ENCODE results near the gene COLEC11. TPM values are rescaled to one million over a fixed set of nuclear protein-coding genes. Genes with fewer than 3 reads are reported as not detected.

The COLEC11 gene
- total and polyA plus RNA-seq, 9 of the 15 experiments (the other 6 are each of a cell fraction or from before 2014, with no cell fraction given): 0.32 to 4.3 (median 1.8) TPM

DNA sequence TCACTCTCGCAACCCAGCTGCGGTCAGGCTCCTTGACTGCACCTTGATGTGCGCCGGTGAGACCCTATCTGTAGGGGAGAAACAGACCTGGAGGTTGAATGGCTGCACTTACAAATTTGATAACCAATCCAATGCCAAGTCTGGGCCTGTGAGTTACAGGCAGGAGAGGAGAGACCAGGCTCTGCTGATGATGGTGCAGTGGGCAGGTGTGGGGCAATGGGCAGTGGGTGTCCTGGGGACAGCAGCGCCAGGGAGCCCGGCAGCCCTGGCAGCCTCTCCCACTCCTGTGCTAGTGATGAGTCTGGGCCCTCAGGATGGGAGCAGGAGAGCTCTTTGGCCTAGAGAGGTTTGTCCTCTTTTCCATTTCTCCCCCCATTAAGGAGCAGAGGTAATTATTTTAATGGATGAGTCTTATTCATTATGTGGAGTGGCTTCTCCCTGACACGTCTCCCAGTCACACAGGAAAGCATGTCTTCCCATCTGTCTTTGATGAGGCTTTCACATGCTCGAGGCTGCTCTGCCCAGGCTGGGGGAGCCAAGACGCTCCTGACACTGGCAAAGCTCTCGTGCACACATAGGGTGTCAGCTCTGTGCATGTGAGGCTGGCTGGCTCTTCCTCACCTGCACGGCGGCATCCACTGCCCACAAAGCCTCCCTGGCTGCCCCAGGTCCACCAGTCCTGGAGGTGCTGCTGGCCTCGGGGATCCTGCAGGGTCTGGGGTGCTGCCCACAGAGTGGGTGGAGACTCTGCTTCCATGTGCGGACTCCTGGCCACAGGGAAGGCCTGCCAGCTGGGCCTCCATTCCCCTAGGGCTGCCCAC is 53.1 kb downstream of the COLEC11 start (continued):
- TF ChIP-seq, protein P1, sequence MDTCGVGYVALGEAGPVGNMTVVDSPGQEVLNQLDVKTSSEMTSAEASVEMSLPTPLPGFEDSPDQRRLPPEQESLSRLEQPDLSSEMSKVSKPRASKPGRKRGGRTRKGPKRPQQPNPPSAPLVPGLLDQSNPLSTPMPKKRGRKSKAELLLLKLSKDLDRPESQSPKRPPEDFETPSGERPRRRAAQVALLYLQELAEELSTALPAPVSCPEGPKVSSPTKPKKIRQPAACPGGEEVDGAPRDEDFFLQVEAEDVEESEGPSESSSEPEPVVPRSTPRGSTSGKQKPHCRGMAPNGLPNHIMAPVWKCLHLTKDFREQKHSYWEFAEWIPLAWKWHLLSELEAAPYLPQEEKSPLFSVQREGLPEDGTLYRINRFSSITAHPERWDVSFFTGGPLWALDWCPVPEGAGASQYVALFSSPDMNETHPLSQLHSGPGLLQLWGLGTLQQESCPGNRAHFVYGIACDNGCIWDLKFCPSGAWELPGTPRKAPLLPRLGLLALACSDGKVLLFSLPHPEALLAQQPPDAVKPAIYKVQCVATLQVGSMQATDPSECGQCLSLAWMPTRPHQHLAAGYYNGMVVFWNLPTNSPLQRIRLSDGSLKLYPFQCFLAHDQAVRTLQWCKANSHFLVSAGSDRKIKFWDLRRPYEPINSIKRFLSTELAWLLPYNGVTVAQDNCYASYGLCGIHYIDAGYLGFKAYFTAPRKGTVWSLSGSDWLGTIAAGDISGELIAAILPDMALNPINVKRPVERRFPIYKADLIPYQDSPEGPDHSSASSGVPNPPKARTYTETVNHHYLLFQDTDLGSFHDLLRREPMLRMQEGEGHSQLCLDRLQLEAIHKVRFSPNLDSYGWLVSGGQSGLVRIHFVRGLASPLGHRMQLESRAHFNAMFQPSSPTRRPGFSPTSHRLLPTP (IDR thresholded peaks at IDR 0.05; ENCODE audit: borderline replicate concordance, extremely low read depth, insufficient read length): no peak
- TF ChIP-seq ILK (tag; IDR thresholded peaks at IDR 0.05; ENCODE audit: borderline replicate concordance, low read depth): no peak
- TF ChIP-seq GABPB1 (CRISPR knock-in tag; IDR thresholded peaks at IDR 0.05): no peak

DNA sequence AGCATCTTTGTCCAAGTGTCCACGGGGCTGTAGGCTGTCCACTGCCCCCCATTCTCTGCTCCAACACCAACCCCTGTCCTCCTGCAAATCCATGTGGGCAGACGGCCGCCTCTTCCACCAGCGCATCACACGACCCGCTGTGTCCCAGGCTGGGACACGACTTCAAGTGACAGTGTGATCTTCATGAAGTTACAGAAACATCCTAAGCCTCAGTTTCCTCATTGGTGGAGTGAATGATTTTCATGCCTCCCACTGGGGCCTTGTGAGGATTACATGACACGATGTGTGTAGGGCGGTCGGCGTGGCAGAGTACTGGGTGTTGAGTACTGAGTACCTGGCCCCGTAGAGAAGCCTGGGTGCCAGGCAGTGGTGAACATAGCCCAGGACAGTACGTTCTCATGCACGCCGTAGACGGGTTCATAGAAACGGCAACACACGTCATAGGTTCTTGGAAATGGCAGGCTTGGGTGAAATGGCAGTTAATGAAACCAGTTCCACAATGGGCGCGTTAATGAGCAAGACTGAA is 53.8 kb downstream of the COLEC11 start:
- intact Hi-C loops (cut with micrococcal nuclease): no loop called here
- CTCF ChIA-PET (ENCODE audit: low intra/inter-chr PET ratio): no interaction called here
- H3K27me3 ChIP-seq (ENCODE audit: control insufficient read depth in 2 of 2, insufficient read depth in 2 of 2, low read length in 2 of 2): peaks cover 42 to 89% of the 10 kb centered on the region in 2 experiments; a peak in 4 of 5 replicates
- no peak overlapping the region; the same call in 2 of the 3 replicates for H3K27ac ChIP-seq (ENCODE audit: extremely low read depth, low read depth, low read length)
- no peak overlapping the region for H3K9ac ChIP-seq (ENCODE audit: insufficient read depth in 1 of 2, low read depth in 2 of 2, low read length in 2 of 2)
- no peaks in the 10 kb centered on the region for H3K36me3 ChIP-seq (ENCODE audit: control insufficient read depth, insufficient read depth, low read length)
- no peaks in the 10 kb centered on the region for H3K9me3 ChIP-seq (replicated peaks; ENCODE audit: control insufficient read depth, insufficient read depth, low read depth, low read length)
- POLR2A ChIA-PET: no interaction called here
- H3K79me2 ChIP-seq (ENCODE audit: control insufficient read depth, insufficient read depth, low read length): no peaks in the 10 kb centered on the region
- TF ChIP-seq ZNF133 (CRISPR knock-in tag; IDR thresholded peaks at IDR 0.05): no peak
- WGBS (ENCODE audit: insufficient coverage, low coverage, missing lambda C conversion rate): 11% methylated on average over 16 of the region's 20 CpGs
- H2AFZ ChIP-seq (ENCODE audit: low read depth, low read length): no peak overlapping the region
- FAIRE-seq (no peak), DNase-seq (ENCODE audit: extremely low read depth in 1 of 4, low spot score in 3 of 4) (no peak), ATAC-seq (no peak)
- H4K20me1 ChIP-seq (replicated peaks; ENCODE audit: control insufficient read depth, insufficient read depth, low read length): peaks cover 16% of the 10 kb centered on the region
- in situ Hi-C loops (cut with MboI): no loop called here
- BruUV-seq (replicated peaks): no TSS peak
- peaks cover 0 to 27% of the 10 kb centered on the region in 2 experiments; a peak in 3 of 5 replicates for H3K4me1 ChIP-seq (replicated peaks in 1 of 2; ENCODE audit: control insufficient read depth in 2 of 2, insufficient read depth in 2 of 2, low read length in 2 of 2)
- no peak overlapping the region for H3K4me3 ChIP-seq
- H3K9me1 ChIP-seq (ENCODE audit: control insufficient read depth, insufficient read depth, low read length): no peaks in the 10 kb centered on the region
- H3K4me2 ChIP-seq (ENCODE audit: insufficient read depth, low read length): no peak overlapping the region
